ENCODE results near the gene VWA5B1. TPM values are rescaled to one million over a fixed set of nuclear protein-coding genes. Genes with fewer than 3 reads are reported as not detected.

Gene VWA5B1
- total and polyA plus RNA-seq, 5 donors, result 0.18 to 0.51 (median 0.19) TPM

DNA sequence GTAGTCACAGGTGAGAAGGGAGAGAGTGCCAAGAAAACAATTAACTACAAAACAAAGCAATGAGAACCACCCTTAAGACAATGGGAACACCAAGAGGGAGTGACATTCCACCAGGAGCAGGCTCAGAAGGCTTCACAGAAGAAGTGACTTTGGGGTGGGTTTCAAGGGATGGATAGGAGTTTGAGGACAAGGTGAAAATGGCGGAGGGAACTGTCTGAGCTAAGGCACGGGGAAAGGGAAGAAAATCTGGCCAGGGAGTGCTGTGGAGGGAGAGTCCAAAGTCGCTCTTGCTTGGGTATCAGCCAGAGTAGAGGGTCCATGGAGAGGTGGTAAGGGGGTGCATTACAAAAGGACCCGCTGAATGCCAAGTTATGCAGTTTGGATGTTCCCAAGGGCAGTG, 108.1 kb downstream of the VWA5B1 start:
- no peak for DNase-seq
- Histone ChIP-seq H3K9me3 (ENCODE audit: control insufficient read depth, low read length) (no peaks in the 10 kb centered on the region), H3K4me1 (ENCODE audit: control insufficient read depth, insufficient read depth, low read length) (no peaks in the 10 kb centered on the region), H3K27me3 (ENCODE audit: control insufficient read depth, insufficient read depth) (no peaks in the 10 kb centered on the region), H3K4me3 (ENCODE audit: low read length) (no peak overlapping the region), H3K27ac (ENCODE audit: low read length) (no peak overlapping the region)
- 80% methylated on average over 4 of the region's 4 CpGs for WGBS
- intact Hi-C loops (cut with DNase I), result no loop called here
- ATAC-seq, result no peak

DNA sequence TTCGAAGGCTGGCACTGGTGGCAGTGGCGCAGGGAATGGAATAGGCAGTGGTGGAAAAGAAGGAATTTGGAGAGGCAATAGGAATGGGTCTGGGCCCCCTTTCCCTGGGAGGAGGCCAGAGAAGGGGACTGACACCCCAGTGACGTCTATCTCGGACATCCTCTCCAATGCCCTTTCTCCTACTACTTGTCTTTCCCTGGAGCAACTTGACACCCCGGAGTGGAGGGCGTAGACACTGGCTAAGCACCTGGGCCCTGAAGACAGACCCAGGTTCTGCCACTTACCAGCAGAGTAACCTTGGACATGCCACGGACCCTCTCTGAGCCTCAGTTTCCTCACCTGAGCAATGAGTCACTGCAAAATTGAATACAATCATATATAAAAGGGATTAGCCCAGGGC, 108.5 kb downstream of the VWA5B1 start:
- H3K27ac ChIP-seq (ENCODE audit: low read length), result no peak overlapping the region
- H3K27me3 ChIP-seq (ENCODE audit: control insufficient read depth, insufficient read depth), result no peaks in the 10 kb centered on the region
- 70% methylated on average over 7 of the region's 7 CpGs for WGBS
- no peak overlapping the region for H3K4me3 ChIP-seq (ENCODE audit: low read length)
- no peaks in the 10 kb centered on the region for H3K9me3 ChIP-seq (ENCODE audit: control insufficient read depth, low read length)
- DNase-seq, result no peak
- ATAC-seq, result no peak
- H3K4me1 ChIP-seq (ENCODE audit: control insufficient read depth, insufficient read depth, low read length), result no peaks in the 10 kb centered on the region
- intact Hi-C loops (cut with DNase I), result no loop called here

DNA sequence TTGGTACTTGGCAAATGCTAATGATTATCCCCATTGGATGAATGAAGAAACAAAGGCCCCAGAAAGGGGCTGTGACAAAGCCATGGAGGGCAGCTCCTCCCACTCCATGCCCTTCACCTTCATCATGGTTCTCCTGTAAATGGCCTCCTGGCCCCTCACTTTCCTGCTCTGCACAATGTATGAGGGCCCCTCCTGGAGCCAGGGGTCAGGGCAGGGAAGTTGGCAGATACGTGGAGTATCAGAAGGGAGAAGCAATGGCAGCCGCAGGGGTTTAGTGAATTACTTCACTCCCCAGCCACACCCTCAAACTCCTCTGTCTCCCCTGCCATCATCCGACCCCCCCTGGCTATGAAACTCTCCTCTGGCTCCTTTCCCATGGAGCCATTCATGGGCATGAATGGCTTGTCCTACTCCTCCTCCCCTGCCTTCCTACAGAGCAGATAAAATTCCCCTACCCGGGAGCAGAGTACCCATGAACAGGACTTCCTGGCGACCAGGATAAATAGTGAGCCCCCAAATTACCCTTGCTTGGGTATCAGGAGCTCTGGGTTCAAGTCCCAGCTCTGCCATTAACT, 109.0 kb downstream of the VWA5B1 start:
- H3K4me1 ChIP-seq (ENCODE audit: control insufficient read depth, insufficient read depth, low read length), result no peaks in the 10 kb centered on the region
- no peak for ATAC-seq
- 20% methylated on average over 5 of the region's 5 CpGs for WGBS

DNA sequence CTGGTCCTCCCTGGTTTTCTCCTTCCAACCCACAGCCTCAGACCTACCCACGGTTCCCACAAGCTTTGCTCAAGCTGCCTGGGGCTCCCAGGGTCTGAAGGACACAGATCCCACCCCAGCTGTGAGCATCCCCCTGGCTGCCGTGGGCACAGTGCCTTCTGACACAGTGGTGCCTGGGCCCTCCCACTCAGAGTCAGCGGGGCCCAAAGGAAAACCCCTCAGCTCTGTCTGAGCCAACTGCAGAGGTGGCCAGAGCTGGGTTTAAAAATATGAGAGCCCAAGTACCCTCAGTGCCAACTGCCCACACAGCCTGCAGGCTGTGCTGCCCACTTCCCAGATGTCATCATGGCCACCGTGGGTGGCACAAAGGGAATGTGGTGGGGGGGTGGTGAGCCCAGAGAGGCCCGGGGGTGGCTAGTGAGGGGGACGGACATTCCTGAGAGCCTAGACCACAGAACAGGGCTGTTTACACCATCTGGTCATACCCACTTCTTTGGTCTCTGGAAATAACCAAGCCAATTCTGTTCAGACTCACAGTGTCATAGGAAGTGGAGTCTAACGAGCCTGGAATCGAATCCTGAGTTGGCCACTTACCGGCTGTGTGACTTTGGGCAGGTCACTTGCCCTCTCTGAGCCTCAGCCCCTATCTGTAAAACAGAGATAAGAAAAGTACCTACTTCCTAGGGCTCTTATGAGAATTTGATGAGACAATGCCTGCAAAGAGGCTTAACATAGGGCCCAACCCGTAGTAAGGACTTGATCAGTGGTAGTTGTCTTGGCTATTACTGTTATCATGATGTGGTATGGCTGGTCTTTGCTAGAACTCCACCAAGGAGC, 109.9 kb downstream of the VWA5B1 start:
- H3K27ac ChIP-seq (ENCODE audit: low read length), result no peak overlapping the region
- no peak overlapping the region for H3K4me3 ChIP-seq (ENCODE audit: low read length)
- no peaks in the 10 kb centered on the region for H3K27me3 ChIP-seq (ENCODE audit: control insufficient read depth, insufficient read depth)
- ATAC-seq, result no peak
- DNase-seq, result no peak
- no peaks in the 10 kb centered on the region for H3K4me1 ChIP-seq (ENCODE audit: control insufficient read depth, insufficient read depth, low read length)
- no peaks in the 10 kb centered on the region for H3K9me3 ChIP-seq (ENCODE audit: control insufficient read depth, low read length)
- intact Hi-C loops (cut with DNase I), result no loop called here
- WGBS, result 41% methylated on average over 10 of the region's 10 CpGs

More for the DNA sequence above, 109.0 kb downstream of the VWA5B1 start:
- no peak overlapping the region for H3K4me3 ChIP-seq (ENCODE audit: low read length)
- intact Hi-C loops (cut with DNase I), result no loop called here
- no peak overlapping the region for H3K27ac ChIP-seq (ENCODE audit: low read length)
- no peak for DNase-seq
- H3K27me3 ChIP-seq (ENCODE audit: control insufficient read depth, insufficient read depth), result no peaks in the 10 kb centered on the region
- no peaks in the 10 kb centered on the region for H3K9me3 ChIP-seq (ENCODE audit: control insufficient read depth, low read length)

DNA sequence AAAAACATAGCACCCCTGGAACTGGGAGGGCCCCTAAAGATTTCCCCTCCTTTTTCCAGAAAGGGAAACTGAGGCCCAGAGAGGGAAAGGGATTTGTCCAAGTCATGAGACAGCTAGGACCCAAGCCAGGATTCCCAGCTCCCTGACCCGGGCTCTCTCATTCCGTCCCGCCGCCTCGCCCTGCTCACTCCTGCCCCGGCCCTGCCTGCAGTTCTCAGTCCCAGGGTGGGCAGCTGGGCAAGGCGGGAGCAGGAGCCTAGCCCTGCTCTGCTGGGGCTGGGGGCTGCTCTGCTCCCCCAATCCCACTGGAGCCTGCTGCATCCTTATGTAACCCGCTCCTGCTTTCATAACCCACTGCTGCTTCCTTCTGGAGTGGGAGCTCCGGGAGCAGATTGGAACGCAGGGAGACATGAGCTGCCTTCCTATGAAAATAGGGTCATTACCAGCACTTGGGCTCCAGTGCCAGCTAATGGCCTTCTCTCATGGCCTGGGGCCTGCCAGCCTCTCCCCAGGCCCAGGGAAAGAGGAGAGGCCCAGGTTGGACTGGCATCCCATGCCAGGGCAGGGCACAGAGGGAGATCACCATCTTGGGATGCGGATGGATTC, 110.8 kb downstream of the VWA5B1 start:
- no peak for DNase-seq
- no peak overlapping the region for H3K27ac ChIP-seq (ENCODE audit: low read length)
- H3K9me3 ChIP-seq (ENCODE audit: control insufficient read depth, low read length), result no peaks in the 10 kb centered on the region
- ATAC-seq, result no peak
- WGBS, result 74% methylated on average over 11 of the region's 11 CpGs
- no peaks in the 10 kb centered on the region for H3K4me1 ChIP-seq (ENCODE audit: control insufficient read depth, insufficient read depth, low read length)
- no peaks in the 10 kb centered on the region for H3K27me3 ChIP-seq (ENCODE audit: control insufficient read depth, insufficient read depth)
- no peak overlapping the region for H3K4me3 ChIP-seq (ENCODE audit: low read length)
- intact Hi-C loops (cut with DNase I), result no loop called here

DNA sequence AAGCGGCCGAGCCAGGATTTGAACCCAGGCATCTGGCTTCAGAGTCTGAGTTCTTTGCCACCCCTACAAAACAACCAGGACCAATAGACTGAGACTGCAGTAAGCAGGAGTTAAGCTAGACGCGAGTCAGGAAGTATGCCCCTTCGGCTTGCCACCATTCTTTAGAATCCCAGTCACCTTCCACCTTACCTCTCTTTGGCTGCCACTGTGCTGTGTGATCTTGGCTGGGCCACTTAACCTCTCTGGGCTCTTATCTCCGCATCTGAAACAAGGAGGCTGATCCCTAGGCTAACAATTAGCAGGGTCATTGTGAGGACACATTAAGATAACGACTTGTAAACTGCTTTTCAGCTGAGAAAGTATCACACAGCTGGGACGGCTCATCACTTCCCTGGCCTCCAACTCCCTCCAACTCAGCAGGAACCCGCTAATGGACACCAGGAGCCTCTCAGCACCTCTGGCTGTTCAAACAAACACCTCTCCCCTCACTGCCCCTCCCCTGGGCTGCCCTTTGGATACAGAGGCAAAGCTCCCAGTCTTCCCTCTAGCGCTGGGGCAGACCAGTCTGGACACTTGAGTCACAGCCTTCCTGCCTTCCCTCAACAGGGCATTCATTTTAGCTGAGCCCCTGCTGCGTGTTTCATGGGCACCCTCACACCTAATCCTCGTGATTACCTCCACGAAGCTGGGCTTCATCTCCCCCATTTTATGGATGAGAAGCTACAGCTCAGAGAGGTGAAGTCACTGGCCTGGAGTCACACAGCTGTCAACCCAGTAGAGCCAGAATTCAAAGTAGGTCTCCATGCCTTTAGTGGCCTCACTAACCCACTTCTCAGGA, 112.1 kb downstream of the VWA5B1 start:
- intact Hi-C loops (cut with DNase I), result no loop called here
- H3K27ac ChIP-seq (ENCODE audit: low read length), result no peak overlapping the region
- DNase-seq (no peak), ATAC-seq (no peak)
- H3K27me3 ChIP-seq (ENCODE audit: control insufficient read depth, insufficient read depth), result no peaks in the 10 kb centered on the region
- no peak overlapping the region for H3K4me3 ChIP-seq (ENCODE audit: low read length)
- no peaks in the 10 kb centered on the region for H3K4me1 ChIP-seq (ENCODE audit: control insufficient read depth, insufficient read depth, low read length)
- WGBS, result 35% methylated on average over 13 of the region's 13 CpGs
- H3K9me3 ChIP-seq (ENCODE audit: control insufficient read depth, low read length), result no peaks in the 10 kb centered on the region

DNA sequence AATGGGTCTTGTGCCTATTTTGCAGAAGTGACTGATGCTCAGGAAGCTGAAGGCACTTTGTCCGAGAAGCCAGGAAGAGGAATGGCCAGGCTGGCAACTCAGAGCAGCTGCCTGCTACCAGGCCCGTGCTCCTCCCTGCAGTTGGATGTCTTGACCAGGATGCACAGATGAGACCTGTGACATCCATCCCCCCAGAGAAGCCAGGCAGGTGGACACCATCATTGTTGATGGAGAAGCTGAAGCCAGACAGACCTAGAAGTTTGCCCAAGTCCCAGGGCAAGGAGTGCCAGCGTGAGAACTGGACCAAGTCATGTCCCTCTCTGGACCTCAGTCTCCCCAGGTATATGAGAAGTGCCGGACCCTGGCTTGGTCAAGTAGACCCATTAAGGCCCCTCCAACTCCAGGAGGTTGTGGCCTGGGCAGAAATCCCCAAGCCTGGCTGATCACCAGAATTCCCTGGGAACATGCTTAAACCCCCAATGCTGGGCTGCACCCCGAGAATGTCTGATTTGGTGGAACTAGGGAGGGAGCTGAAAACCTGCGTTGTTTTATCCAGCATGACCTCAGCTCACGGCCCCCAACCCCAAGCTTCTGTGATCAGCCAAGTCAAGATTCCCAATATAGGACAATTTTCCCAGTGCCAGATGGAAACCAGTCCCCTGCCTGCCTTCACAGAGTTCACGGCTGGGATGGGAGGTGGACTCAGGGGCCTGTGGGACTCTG, 112.9 kb downstream of the VWA5B1 start:
- Histone ChIP-seq H3K9me3 (ENCODE audit: control insufficient read depth, low read length) (no peaks in the 10 kb centered on the region), H3K27me3 (ENCODE audit: control insufficient read depth, insufficient read depth) (no peaks in the 10 kb centered on the region), H3K4me1 (ENCODE audit: control insufficient read depth, insufficient read depth, low read length) (no peaks in the 10 kb centered on the region), H3K27ac (ENCODE audit: low read length) (no peak overlapping the region), H3K4me3 (ENCODE audit: low read length) (no peak overlapping the region)
- intact Hi-C loops (cut with DNase I), result no loop called here
- 70% methylated on average over 8 of the region's 8 CpGs for WGBS
- ATAC-seq, result no peak
- DNase-seq, result no peak

DNA sequence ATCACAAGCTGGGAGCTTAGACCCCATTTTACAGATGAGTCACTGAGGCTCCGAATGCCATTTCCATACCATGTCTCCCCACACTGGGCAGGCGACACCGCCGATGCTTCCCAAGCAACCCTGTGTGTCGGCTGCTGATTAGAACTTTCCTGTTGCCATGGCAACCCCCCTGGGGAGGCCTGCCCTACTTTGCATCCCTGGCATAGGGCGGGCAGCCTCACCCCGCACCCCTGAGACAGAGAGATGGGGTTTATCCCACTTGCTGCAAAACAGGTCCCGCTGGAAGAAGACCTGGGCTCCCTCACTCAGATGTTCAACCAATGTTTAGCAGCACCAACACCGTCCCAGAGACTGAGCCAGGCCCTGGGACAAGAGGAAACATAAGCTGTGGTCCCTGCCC, 113.8 kb downstream of the VWA5B1 start:
- WGBS, result 44% methylated on average over 9 of the region's 9 CpGs
- Histone ChIP-seq H3K4me3 (ENCODE audit: low read length) (no peak overlapping the region), H3K4me1 (ENCODE audit: control insufficient read depth, insufficient read depth, low read length) (no peaks in the 10 kb centered on the region), H3K9me3 (ENCODE audit: control insufficient read depth, low read length) (no peaks in the 10 kb centered on the region), H3K27me3 (ENCODE audit: control insufficient read depth, insufficient read depth) (no peaks in the 10 kb centered on the region), H3K27ac (ENCODE audit: low read length) (no peak overlapping the region)
- no peak for ATAC-seq
- intact Hi-C loops (cut with DNase I), result no loop called here
- no peak for DNase-seq

All from right cardiac atrium (tissue), 5 donors.